ENCODE measurements around the gene GALK1. TPM values are rescaled to one million over a fixed set of nuclear protein-coding genes. Genes with fewer than 3 reads are reported as not detected.

GALK1 gene
- total RNA-seq, 1 donor from 2014 or later: 18.4 TPM

- intact Hi-C loops (cut with DNase I): no loop called here
- no peaks in the 10 kb centered on the region for H3K36me3 ChIP-seq
- H3K9me3 ChIP-seq: no peaks in the 10 kb centered on the region
- no peak for DNase-seq (ENCODE audit: extremely low spot score in 2 of 2)
- H3K4me3 ChIP-seq: peak within 1 kb of the TSS; percentile 50 to 63
- peak within 1 kb of the TSS; percentile 75 for H3K27ac ChIP-seq
- no peaks in the 10 kb centered on the region for H3K27me3 ChIP-seq
- H3K4me1 ChIP-seq: peaks cover 21% of the 10 kb centered on the region
- no peak for TF ChIP-seq POLR2A (IDR thresholded peaks at IDR 0.05)
- peak in 1 of 2 donors; percentile 46 for TF ChIP-seq POLR2AphosphoS5 (IDR thresholded peaks at IDR 0.05; ENCODE audit: insufficient read depth in 1 of 2, low read depth in 1 of 2)
Measured at GRCh38 chr17:75720656-75721462, 44.1 kb downstream of the GALK1 start, which contains the start of gene ITGB4. Gene ITGB4, plus strand, starts transcription at chr17:75721459. Its CDS starts 3,245 bp downstream, at chr17:75724704.

GRCh38 chr17:75719732-75720131 is 45.3 kb downstream of the GALK1 start:
- no peaks in the 10 kb centered on the region for H3K9me3 ChIP-seq
- no peak overlapping the region for H3K4me3 ChIP-seq
- H3K27ac ChIP-seq: no peak overlapping the region
- H3K27me3 ChIP-seq: no peaks in the 10 kb centered on the region
- intact Hi-C loops (cut with DNase I): no loop called here
- no peaks in the 10 kb centered on the region for H3K36me3 ChIP-seq
- TF ChIP-seq POLR2A (IDR thresholded peaks at IDR 0.05): no peak
- TF ChIP-seq CTCF (IDR thresholded peaks at IDR 0.05): no peak
- TF ChIP-seq POLR2AphosphoS5 (IDR thresholded peaks at IDR 0.05; ENCODE audit: insufficient read depth in 1 of 2, low read depth in 1 of 2): no peak
- H3K4me1 ChIP-seq: peaks cover 19% of the 10 kb centered on the region
- DNase-seq (ENCODE audit: extremely low spot score in 2 of 2): no peak

GRCh38 chr17:75712446-75712845 is 52.5 kb downstream of the GALK1 start:
- Histone ChIP-seq H3K36me3 (peaks cover 0 to 3% of the 10 kb centered on the region in 2 donors), H3K9me3 (no peaks in the 10 kb centered on the region), H3K4me1 (peaks cover 6% of the 10 kb centered on the region), H3K27ac (no peak overlapping the region), H3K27me3 (no peaks in the 10 kb centered on the region), H3K4me3 (no peak overlapping the region)
- no peak for DNase-seq (ENCODE audit: extremely low spot score in 2 of 2)
- intact Hi-C loops (cut with DNase I): no loop called here
- TF ChIP-seq CTCF (IDR thresholded peaks at IDR 0.05) (no peak), POLR2AphosphoS5 (IDR thresholded peaks at IDR 0.05; ENCODE audit: insufficient read depth in 1 of 2, low read depth in 1 of 2) (no peak), POLR2A (IDR thresholded peaks at IDR 0.05) (no peak)

Small RNA genes lying within 50 kb of the gene (microRNA-seq; reads per million reads assigned to microRNA genes)
- gene MIR4738 (ENCODE audit: borderline number of aligned reads, borderline replicate concordance): 1.4 reads per million

Other genes starting within 250 kb of the GALK1 start
- gene CASKIN2, start 249.7 kb downstream of the GALK1 start, total RNA-seq: 19.9 TPM
- gene TSEN54, start 248.7 kb downstream of the GALK1 start, total RNA-seq: 30.9 TPM
- 44.9 TPM for gene LLGL2, start 239.5 kb downstream of the GALK1 start, total RNA-seq
- gene MYO15B, start 177.4 kb downstream of the GALK1 start, total RNA-seq: 160 TPM
- gene SMIM5, start 131.8 kb downstream of the GALK1 start, total RNA-seq: 2.2 TPM
- 44.0 TPM for gene RECQL5, start 98.0 kb downstream of the GALK1 start, total RNA-seq
- 79.1 TPM for gene SAP30BP, start 97.9 kb downstream of the GALK1 start, total RNA-seq
- gene ITGB4, start 43.7 kb downstream of the GALK1 start, total RNA-seq: 169 TPM
- gene UNK, start 19.6 kb upstream of the GALK1 start, total RNA-seq: 35.1 TPM
- 32.7 TPM for gene UNC13D, start 79.2 kb upstream of the GALK1 start, total RNA-seq
- 54.3 TPM for gene WBP2, start 90.1 kb upstream of the GALK1 start, total RNA-seq
- gene TRIM47, start 113.4 kb upstream of the GALK1 start, total RNA-seq: 63.3 TPM
- gene TRIM65, start 131.8 kb upstream of the GALK1 start, total RNA-seq: 59.9 TPM
- gene MRPL38, start 139.7 kb upstream of the GALK1 start, total RNA-seq: 67.8 TPM
- 13.0 TPM for gene FBF1, start 175.8 kb upstream of the GALK1 start, total RNA-seq
- 50.6 TPM for gene ACOX1, start 214.0 kb upstream of the GALK1 start, total RNA-seq
- gene TEN1, start 214.0 kb upstream of the GALK1 start, total RNA-seq: 10.3 TPM
- gene CDK3, start 235.7 kb upstream of the GALK1 start, total RNA-seq: 3.2 TPM